Measurements from ENCODE around the gene ARHGAP8. TPM values are rescaled to one million over a fixed set of nuclear protein-coding genes. Genes with fewer than 3 reads are reported as not detected.

The ARHGAP8 gene
- total RNA-seq, 1 donor from 2014 or later, result 0.25 TPM

GRCh38 chr22:44839721-44840120 lies 87.3 kb downstream of the ARHGAP8 start:
- no peak overlapping the region for H3K4me3 Mint-ChIP-seq (ENCODE audit: unreplicated experiment)
- no peaks in the 10 kb centered on the region for H3K36me3 Mint-ChIP-seq (ENCODE audit: low read depth)
- peaks cover 34% of the 10 kb centered on the region for H3K27me3 Mint-ChIP-seq (ENCODE audit: low read depth)
- peaks cover 9% of the 10 kb centered on the region for H3K9me3 Mint-ChIP-seq (ENCODE audit: low read depth)
- H3K27ac Mint-ChIP-seq (ENCODE audit: unreplicated experiment), result no peak overlapping the region
- no peak for TF ChIP-seq CTCF (IDR thresholded peaks at IDR 0.05)
- DNase-seq (ENCODE audit: low spot score), result no peak
- peaks cover 3% of the 10 kb centered on the region for H3K4me1 Mint-ChIP-seq (ENCODE audit: low read depth)

GRCh38 chr22:44840611-44841322 lies 88.4 kb downstream of the ARHGAP8 start:
- no peak for TF ChIP-seq CTCF (IDR thresholded peaks at IDR 0.05)
- Mint-ChIP-seq H3K27ac (ENCODE audit: unreplicated experiment) (no peak overlapping the region), H3K36me3 (ENCODE audit: low read depth) (no peaks in the 10 kb centered on the region), H3K4me3 (ENCODE audit: unreplicated experiment) (no peak overlapping the region), H3K4me1 (ENCODE audit: low read depth) (peaks cover 3% of the 10 kb centered on the region), H3K9me3 (ENCODE audit: low read depth) (peaks cover 10% of the 10 kb centered on the region), H3K27me3 (ENCODE audit: low read depth) (peaks cover 32% of the 10 kb centered on the region)
- no peak for DNase-seq (ENCODE audit: low spot score)

GRCh38 chr22:44842417-44842816 lies 90.0 kb downstream of the ARHGAP8 start:
- H3K9me3 Mint-ChIP-seq (ENCODE audit: low read depth), result peaks cover 10% of the 10 kb centered on the region
- H3K27ac Mint-ChIP-seq (ENCODE audit: unreplicated experiment), result no peak overlapping the region

GRCh38 chr22:44845191-44845590 lies 92.8 kb downstream of the ARHGAP8 start:
- Mint-ChIP-seq H3K27me3 (ENCODE audit: low read depth) (peaks cover 10% of the 10 kb centered on the region), H3K9me3 (ENCODE audit: low read depth) (peaks cover 10% of the 10 kb centered on the region), H3K4me1 (ENCODE audit: low read depth) (no peaks in the 10 kb centered on the region), H3K36me3 (ENCODE audit: low read depth) (no peaks in the 10 kb centered on the region), H3K4me3 (ENCODE audit: unreplicated experiment) (no peak overlapping the region), H3K27ac (ENCODE audit: unreplicated experiment) (no peak overlapping the region)
- no peak for TF ChIP-seq CTCF (IDR thresholded peaks at IDR 0.05)
- no peak for DNase-seq (ENCODE audit: low spot score)

More at GRCh38 chr22:44842417-44842816, 90.0 kb downstream of the ARHGAP8 start:
- Mint-ChIP-seq H3K36me3 (ENCODE audit: low read depth) (no peaks in the 10 kb centered on the region), H3K4me1 (ENCODE audit: low read depth) (peaks cover 2% of the 10 kb centered on the region), H3K27me3 (ENCODE audit: low read depth) (peaks cover 19% of the 10 kb centered on the region), H3K4me3 (ENCODE audit: unreplicated experiment) (no peak overlapping the region)
- DNase-seq (ENCODE audit: low spot score), result no peak
- no peak for TF ChIP-seq CTCF (IDR thresholded peaks at IDR 0.05)

GRCh38 chr22:44845796-44846720 lies 93.7 kb downstream of the ARHGAP8 start:
- peaks cover 2% of the 10 kb centered on the region for H3K27me3 Mint-ChIP-seq (ENCODE audit: low read depth)
- H3K4me3 Mint-ChIP-seq (ENCODE audit: unreplicated experiment), result no peak overlapping the region
- no peak overlapping the region for H3K27ac Mint-ChIP-seq (ENCODE audit: unreplicated experiment)
- H3K36me3 Mint-ChIP-seq (ENCODE audit: low read depth), result no peaks in the 10 kb centered on the region
- TF ChIP-seq CTCF (IDR thresholded peaks at IDR 0.05), result no peak
- peaks cover 10% of the 10 kb centered on the region for H3K9me3 Mint-ChIP-seq (ENCODE audit: low read depth)
- no peak for DNase-seq (ENCODE audit: low spot score)
- no peaks in the 10 kb centered on the region for H3K4me1 Mint-ChIP-seq (ENCODE audit: low read depth)

Measured in chondrocyte (in vitro differentiated cells).